GM12875 (cell line): Measurements from ENCODE around the gene MIGA1.
"Not testable (repeated sequence)": the region's sequence is repeated elsewhere in the genome, so short reads cannot be mapped to it uniquely, and the experiment has no call there.

Experiments used
- H3K4me3 ChIP-seq: one replicate; pipeline ENCODE4 v1.5.1; 2011; ENCODE audit warnings: low read depth, low read length, control low read depth
- CTCF ChIP-seq: IDR thresholded peaks from 2 replicates; pipeline ENCODE4 v1.5.1; 2011; ENCODE audit warnings: low read depth, mild to moderate bottlenecking, control low read depth, inconsistent platforms, low read length, moderate library complexity, borderline replicate concordance; ENCODE audit not compliant: insufficient read depth

The MIGA1 gene

GRCh38 chr1:77779529-77780281, at the start of gene MIGA1:
Gene MIGA1 (plus strand): TSS chr1:77779649. CDS start chr1:77783253, 3,604 bp downstream.
- TF ChIP-seq CTCF = no peak
- peak within 1 kb of the TSS; percentile 94 for H3K4me3 ChIP-seq

- no peak for TF ChIP-seq CTCF
- no peak overlapping the region for H3K4me3 ChIP-seq
Measured at GRCh38 chr1:77732090-77732489, 47.4 kb upstream of the MIGA1 start.

GRCh38 chr1:77739235-77739634, 40.2 kb upstream of the MIGA1 start:
- TF ChIP-seq CTCF = no peak
- no peak overlapping the region for H3K4me3 ChIP-seq

GRCh38 chr1:77741316-77741715, 38.1 kb upstream of the MIGA1 start:
- no peak overlapping the region for H3K4me3 ChIP-seq
- TF ChIP-seq CTCF = no peak

- no peak for TF ChIP-seq CTCF
- no peak overlapping the region for H3K4me3 ChIP-seq
Measured at GRCh38 chr1:77742011-77742555, 37.4 kb upstream of the MIGA1 start.

- no peak overlapping the region for H3K4me3 ChIP-seq
- no peak for TF ChIP-seq CTCF
Measured at GRCh38 chr1:77744576-77744975, 34.9 kb upstream of the MIGA1 start.

- not testable (repeated sequence) for H3K4me3 ChIP-seq
Measured at GRCh38 chr1:77749489-77749888, 30.0 kb upstream of the MIGA1 start.
